ENCODE results near the gene GBF1.

Gene GBF1

GRCh38 chr10:102424916-102425315 is 179.6 kb downstream of the GBF1 start:
- DNase-seq = no peak

DNA sequence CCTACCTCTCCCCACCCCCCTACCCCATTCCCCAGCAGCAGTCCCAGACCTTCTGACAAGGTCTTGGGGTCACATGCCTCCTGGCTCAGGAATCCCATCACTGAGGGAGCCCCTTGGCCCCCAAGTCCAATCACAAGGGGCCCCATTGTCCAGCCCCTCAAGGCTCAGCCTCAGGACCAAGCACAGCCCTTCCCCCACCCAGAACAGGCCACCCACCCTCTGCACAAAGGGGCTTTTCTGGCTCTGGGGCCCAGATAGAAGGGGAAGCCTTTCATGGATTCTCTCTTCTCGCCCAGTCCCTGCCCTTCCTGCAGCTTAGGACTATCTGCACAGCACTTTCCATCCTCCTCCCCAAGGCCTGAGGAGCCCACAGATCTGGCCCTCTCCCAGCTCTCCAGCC is 180.1 kb downstream of the GBF1 start:
- no peak for DNase-seq

DNA sequence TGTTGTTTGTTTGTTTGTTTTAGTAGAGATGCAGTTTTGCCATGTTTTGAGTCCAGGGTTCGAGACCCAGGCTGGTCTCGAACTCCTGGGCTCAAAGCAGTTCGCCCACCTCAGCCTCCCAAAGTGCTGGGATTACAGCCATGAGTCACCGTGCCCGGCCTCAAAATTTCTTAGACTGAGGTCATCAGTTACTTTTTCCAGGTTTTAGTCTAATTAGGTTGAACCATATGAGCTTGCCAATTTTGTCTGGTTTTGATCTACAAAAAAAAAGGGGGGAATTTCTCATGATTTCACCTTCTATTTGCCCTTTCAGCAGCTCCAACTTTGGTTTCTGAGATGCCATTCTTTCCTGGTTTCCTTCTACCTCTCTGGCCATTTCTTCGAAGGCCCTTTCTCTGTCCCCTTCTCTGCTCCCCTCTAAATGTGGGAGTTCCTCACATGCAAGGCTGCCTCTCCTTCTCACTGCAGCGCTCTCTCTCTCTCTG is 181.5 kb downstream of the GBF1 start:
- no peak for DNase-seq

DNA sequence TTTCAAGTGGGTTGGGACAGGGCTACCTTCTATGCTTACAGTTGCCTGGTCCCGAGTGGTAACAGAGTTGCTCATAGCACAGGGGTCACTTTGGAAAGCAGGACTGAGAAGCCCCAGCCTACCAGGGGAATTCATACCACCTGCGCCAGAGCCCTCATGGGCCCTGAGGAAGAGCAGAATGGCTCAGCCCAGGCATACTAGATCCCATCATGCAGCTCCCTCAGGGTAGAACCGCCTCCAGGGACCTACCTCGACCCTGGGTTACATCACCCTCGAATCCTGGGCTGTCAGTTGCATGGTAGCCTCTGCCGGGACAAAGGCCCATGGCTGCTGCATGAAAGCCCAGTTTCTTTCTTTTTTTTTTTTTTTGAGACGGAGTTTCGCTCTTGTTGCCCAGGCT is 184.1 kb downstream of the GBF1 start:
- no peak for DNase-seq

- no peak for DNase-seq
These were observed 186.3 kb downstream of the GBF1 start for GRCh38 chr10:102431452-102432124.

Data from activated CD8-positive, alpha-beta memory T cell treated with anti-CD3 and anti-CD28 coated beads for 24 hours (primary cell).